GM19193 (cell line): ENCODE results near the gene PINK1.

Source experiments
- POLR2A ChIP-seq: IDR thresholded peaks from 4 replicates; pipeline ENCODE4 v1.6.1; 2011; ENCODE audit not compliant: insufficient read depth, insufficient read length; ENCODE audit errors: extremely low read depth

PINK1 gene

GRCh38 chr1:20682571-20683236 lies 49.4 kb downstream of the PINK1 start:
- TF ChIP-seq POLR2A, result no peak

DNA sequence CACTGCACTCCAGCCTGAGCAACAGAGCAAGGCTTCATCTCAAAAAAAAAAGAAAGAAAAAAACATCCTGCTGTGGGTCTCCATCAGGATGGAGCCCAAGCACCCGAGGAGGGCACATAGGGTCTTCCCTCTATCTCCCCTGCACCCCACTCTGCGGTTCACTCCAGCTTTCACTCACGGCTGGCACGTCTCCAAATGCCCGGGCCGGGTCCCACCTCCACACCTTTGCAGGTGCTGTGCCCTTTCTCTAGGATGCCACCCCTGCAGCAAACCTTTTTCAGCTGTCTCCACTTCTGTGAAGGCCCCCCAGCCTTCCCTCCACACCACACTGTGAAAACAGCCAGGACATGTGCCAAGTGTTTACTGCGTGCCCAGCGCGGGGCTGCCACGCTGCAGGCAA lies 50.4 kb downstream of the PINK1 start:
- no peak for TF ChIP-seq POLR2A

- TF ChIP-seq POLR2A, result no peak
Observed at GRCh38 chr1:20684050-20684620, 50.9 kb downstream of the PINK1 start.

DNA sequence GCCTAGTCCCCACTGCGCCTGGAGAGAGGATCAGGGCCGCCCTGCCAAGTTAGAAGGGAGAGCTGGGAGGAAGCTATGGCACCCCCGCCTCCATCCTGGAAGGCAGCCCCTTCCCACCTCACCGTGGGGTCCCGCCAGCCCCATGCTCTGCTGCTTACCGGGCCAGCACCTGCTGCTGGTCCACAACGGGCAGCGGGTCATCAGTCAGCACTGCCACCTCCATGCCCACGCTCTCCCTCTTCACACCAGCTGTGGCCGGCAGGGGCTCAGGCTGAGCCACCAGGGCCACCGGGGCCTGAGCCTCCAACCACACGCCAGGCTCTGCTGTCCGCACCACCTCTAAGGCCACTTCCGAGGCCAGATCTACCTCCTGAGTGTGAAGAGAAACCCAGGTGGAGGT lies 51.4 kb downstream of the PINK1 start:
- TF ChIP-seq POLR2A, result no peak

DNA sequence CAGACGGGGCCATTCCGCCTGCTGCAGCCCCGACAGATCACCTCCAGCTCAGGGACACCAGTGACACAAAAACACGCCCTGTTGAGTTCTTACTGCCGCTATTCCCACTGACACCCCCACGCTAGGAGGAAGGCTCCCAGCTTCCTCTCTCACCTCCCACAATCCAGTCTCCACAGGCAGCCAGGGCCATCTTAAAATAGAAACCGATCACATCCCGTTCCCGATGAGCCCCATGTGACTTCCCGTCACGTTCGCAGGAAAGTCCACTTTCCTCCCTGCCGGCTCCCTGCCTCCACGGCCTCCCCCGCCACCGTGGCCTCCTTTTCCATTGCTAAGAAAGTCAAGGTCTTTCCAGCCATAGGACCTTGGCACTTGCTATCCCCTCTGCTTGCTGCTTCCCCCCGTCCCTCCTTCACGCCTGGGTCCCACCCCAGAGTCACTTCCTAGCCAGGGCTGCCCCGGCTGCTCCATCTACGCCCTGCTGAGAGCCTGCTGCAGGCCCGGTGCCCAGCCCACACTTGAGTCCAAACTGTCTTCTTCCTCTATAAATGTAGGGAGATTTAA lies 51.9 kb downstream of the PINK1 start:
- no peak for TF ChIP-seq POLR2A

DNA sequence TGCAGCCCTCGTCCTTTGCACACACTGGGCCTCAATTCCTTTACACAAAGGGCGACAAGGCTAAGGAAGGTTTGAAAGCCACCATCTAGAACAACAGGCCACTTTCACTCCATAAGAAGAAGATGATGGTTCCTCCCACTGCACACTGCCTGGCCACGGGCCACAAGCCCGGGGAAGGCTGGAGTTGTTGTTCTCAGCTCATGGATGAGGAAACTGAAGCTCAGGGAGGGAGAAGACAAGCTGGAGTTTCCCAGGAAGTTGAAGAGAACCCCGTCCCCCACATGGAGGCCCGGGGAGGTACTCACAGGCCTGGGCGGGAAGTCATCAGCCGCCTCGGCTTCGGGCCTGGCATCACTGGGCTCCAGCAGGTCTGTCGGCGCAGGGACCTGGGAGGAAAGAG lies 52.5 kb downstream of the PINK1 start:
- TF ChIP-seq POLR2A, result no peak

- TF ChIP-seq POLR2A, result no peak
Observed at GRCh38 chr1:20686883-20687725, 53.8 kb downstream of the PINK1 start.

DNA sequence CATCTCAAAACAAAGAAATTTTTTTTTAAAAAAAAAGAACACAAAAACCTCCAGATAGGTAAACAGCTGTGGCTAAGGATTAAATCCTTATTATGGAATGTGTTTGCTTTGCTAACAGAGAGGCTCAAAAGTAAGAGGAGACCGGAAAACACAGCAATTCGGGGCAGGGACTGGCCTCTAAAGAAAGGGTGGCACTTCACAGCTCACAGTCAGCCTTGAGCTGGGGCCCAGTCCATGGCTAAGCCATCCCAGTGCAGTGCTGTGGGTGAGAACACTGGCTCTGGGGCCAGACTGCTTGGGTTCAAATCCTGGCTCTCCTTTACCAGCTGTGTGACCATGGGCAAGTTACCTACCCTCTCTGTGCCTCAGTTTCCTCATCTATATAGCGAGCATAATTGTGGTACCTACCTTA lies 56.4 kb downstream of the PINK1 start:
- TF ChIP-seq POLR2A, result no peak

- no peak for TF ChIP-seq POLR2A
Observed at GRCh38 chr1:20691872-20692271, 58.6 kb downstream of the PINK1 start.

GRCh38 chr1:20693623-20694022 lies 60.4 kb downstream of the PINK1 start:
- no peak for TF ChIP-seq POLR2A

- TF ChIP-seq POLR2A, result no peak
Observed at GRCh38 chr1:20695515-20695914, 62.3 kb downstream of the PINK1 start.

DNA sequence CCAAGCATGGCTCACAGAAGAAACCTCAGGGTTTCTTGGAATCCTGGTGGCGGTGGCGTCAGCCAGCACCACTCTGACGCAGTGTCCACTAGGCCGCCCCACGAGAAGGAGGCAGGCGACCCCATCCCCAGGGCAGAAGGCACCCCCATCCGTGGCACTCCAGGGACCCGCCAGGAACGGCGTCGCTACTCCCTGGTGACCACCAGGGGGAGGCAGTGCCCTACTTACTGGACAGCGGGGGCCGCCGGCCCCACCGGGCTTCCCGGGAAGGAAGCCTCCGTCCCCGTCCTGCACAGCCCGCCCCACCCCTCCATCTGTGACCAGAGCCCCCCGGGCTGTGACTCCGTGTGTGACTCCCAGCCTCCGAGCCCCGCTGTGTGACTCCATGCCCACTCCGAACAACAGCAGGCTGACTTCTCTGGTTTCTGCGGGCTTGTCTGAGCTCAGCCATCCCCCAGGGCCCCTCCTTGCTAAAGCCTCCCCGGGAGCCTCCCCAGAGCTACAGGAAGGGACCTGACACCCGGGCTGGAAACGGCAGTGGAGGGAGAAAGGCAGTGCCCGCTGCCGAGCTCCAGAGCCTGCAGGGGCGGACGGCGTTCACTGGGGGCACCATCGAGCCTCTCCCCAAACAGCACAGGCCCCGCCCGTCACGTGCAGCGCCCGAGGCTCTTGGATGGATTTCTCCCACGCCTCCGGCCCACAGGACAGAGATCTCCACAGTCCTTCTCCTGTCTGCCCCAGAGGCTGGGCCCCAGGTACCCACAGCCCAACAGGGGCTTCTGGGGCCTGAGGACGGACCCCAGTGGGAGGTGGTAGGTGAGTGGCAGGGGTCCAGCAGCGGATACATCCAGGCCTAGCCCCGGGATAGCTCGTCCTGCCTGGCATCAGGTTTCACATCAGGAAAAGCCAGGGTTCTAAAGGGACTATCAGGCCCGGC lies 63.4 kb downstream of the PINK1 start:
- TF ChIP-seq POLR2A, result no peak

- TF ChIP-seq POLR2A, result no peak
Observed at GRCh38 chr1:20697563-20697962, 64.3 kb downstream of the PINK1 start.

GRCh38 chr1:20698195-20698910 lies 65.1 kb downstream of the PINK1 start:
- TF ChIP-seq POLR2A, result no peak
